Smooth muscle cell (in vitro differentiated cells): ENCODE results near the gene UBL4B. TPM values are rescaled to one million over a fixed set of nuclear protein-coding genes. Genes with fewer than 3 reads are reported as not detected.

Source experiments
- DNase-seq: peaks from one replicate; lab custom pipeline; 2025; ENCODE audit not compliant: unreplicated experiment; lab: John Stamatoyannopoulos, UW
- H2AFZ ChIP-seq: fragments of 200-600 bp; sonication (generic); 2 replicates; pipeline ENCODE4 v1.6.0; 2016; ENCODE audit warnings: antibody characterized with exemption, low read depth, mild to moderate bottlenecking
- H3F3A ChIP-seq: fragments of 200-600 bp; sonication (generic); 2 replicates; pipeline ENCODE4 v1.6.0; 2017; ENCODE audit warnings: antibody characterized with exemption, low read depth
- H3K27ac ChIP-seq: fragments of 200-600 bp; sonication (generic); 2 replicates; pipeline ENCODE4 v1.5.1; 2016; ENCODE audit warnings: low read depth, mild to moderate bottlenecking
- H3K27me3 ChIP-seq: fragments of 200-600 bp; sonication (generic); 2 replicates; pipeline ENCODE4 v1.6.1; 2016; ENCODE audit warnings: low read depth, mild to moderate bottlenecking
- H3K36me3 ChIP-seq: fragments of 200-600 bp; sonication (generic); 2 replicates; pipeline ENCODE4 v1.5.1; 2016; ENCODE audit warnings: low read depth
- H3K4me1 ChIP-seq: fragments of 200-600 bp; sonication (generic); 2 replicates; pipeline ENCODE4 v1.5.1; 2016; ENCODE audit warnings: low read depth
- H3K4me2 ChIP-seq: fragments of 200-600 bp; sonication (generic); 2 replicates; pipeline ENCODE4 v1.6.0; 2016; ENCODE audit warnings: mild to moderate bottlenecking
- H3K4me3 ChIP-seq: fragments of 200-600 bp; sonication (generic); 2 replicates; pipeline ENCODE4 v1.5.1; 2016; ENCODE audit warnings: mild to moderate bottlenecking
- H3K79me2 ChIP-seq: fragments of 200-600 bp; sonication (generic); 2 replicates; pipeline ENCODE4 v1.6.0; 2016; ENCODE audit warnings: low read depth, mild to moderate bottlenecking
- H3K9ac ChIP-seq: fragments of 200-600 bp; sonication (generic); 2 replicates; pipeline ENCODE4 v1.6.0; 2016; ENCODE audit warnings: low read depth
- H3K9me3 ChIP-seq: fragments of 200-600 bp; sonication (generic); replicated peaks from 2 replicates; pipeline ENCODE4 v1.5.1; 2016; ENCODE audit warnings: low read depth
- H4K20me1 ChIP-seq: fragments of 200-600 bp; sonication (generic); 2 replicates; pipeline ENCODE4 v1.6.0; 2016; ENCODE audit warnings: low read depth
- WGBS: methylation state at CpG from one replicate; pipeline ENCODE4 v1.1.7; 2016; ENCODE audit warnings: low lambda C conversion rate; 5-methylcytosine and 5-hydroxymethylcytosine counted together
- polyA plus RNA-seq: library from polyadenylated mRNA; unstranded; fragments of >200 nt; fragmentation: Nextera tagmentation; extraction: Ambion mirVana; gene quantifications from 2 replicates; pipeline ENCODE4 v1.2.1, GENCODE V29; 2016
- total RNA-seq: library from RNA; depleted of rRNA; stranded (reverse); fragments of >200 nt; gene quantifications from 2 replicates; pipeline ENCODE4 v1.2.3, GENCODE V29; 2014
- TF ChIP-seq, protein P1 (sequence below): fragments of 200-600 bp; sonication (generic); IDR thresholded peaks from 2 replicates; pipeline ENCODE4 v1.5.1; 2017; ENCODE audit warnings: borderline replicate concordance, mild to moderate bottlenecking, antibody characterized with exemption; ENCODE audit not compliant: insufficient read depth, poor library complexity, severe bottlenecking

The UBL4B gene
- total and polyA plus RNA-seq, 2 experiments from 2014 or later = not detected

DNA sequence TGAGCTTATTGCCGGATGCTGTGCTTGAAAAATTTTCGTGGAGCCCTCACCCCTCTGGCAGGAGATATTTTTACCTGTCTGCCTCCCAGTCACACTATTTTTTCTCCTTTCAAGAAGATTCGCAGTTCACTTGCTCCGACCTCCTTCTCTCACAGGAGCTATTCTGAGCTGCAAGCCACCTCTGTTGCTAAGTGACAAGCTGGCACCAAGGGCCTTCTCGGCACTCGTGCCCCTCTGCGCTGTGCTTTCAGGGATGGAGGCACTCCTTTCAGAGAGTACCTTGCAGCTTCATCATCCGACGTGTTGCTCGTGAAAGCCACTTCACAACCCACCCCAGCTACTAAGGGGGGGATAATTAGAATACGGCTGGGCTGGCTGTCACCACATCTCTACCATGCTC is 49.6 kb downstream of the UBL4B start:
- no peak for DNase-seq
- Histone ChIP-seq H3K79me2 (no peaks in the 10 kb centered on the region), H4K20me1 (no peaks in the 10 kb centered on the region), H3K4me1 (no peaks in the 10 kb centered on the region), H3K9me3 (no peaks in the 10 kb centered on the region), H3K27me3 (peaks cover 6% of the 10 kb centered on the region), H3K4me2 (no peak overlapping the region), H3K36me3 (no peaks in the 10 kb centered on the region), H3K4me3 (no peak overlapping the region), H3K9ac (no peak overlapping the region), H3F3A (no peaks in the 10 kb centered on the region), H2AFZ (no peak overlapping the region), H3K27ac (no peak overlapping the region)
- 93% methylated on average over 11 of the region's 11 CpGs for WGBS
- TF ChIP-seq, protein P1, sequence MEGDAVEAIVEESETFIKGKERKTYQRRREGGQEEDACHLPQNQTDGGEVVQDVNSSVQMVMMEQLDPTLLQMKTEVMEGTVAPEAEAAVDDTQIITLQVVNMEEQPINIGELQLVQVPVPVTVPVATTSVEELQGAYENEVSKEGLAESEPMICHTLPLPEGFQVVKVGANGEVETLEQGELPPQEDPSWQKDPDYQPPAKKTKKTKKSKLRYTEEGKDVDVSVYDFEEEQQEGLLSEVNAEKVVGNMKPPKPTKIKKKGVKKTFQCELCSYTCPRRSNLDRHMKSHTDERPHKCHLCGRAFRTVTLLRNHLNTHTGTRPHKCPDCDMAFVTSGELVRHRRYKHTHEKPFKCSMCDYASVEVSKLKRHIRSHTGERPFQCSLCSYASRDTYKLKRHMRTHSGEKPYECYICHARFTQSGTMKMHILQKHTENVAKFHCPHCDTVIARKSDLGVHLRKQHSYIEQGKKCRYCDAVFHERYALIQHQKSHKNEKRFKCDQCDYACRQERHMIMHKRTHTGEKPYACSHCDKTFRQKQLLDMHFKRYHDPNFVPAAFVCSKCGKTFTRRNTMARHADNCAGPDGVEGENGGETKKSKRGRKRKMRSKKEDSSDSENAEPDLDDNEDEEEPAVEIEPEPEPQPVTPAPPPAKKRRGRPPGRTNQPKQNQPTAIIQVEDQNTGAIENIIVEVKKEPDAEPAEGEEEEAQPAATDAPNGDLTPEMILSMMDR = no peak

Other genes with a start within 250 kb of the UBL4B start
- 30.9 and 43.4 TPM in 2 replicates for gene CSF1, start 201.6 kb upstream of the UBL4B start, total RNA-seq
- gene CSF1, start 201.6 kb upstream of the UBL4B start, polyA plus RNA-seq = 17.1 and 22.4 TPM in 2 replicates
- 77.3 and 79.5 TPM in 2 replicates for gene AHCYL1, start 127.7 kb upstream of the UBL4B start, total RNA-seq
- gene AHCYL1, start 127.7 kb upstream of the UBL4B start, polyA plus RNA-seq = 115 and 144 TPM in 2 replicates
- gene STRIP1, start 77.8 kb upstream of the UBL4B start, total RNA-seq = 26.2 and 31.2 TPM in 2 replicates
- 22.5 and 26.0 TPM in 2 replicates for gene STRIP1, start 77.8 kb upstream of the UBL4B start, polyA plus RNA-seq
- not detected in 2 replicates for gene ALX3, start 41.8 kb upstream of the UBL4B start, total RNA-seq
- gene ALX3, start 41.8 kb upstream of the UBL4B start, polyA plus RNA-seq = not detected in 2 replicates
- gene SLC6A17, start 38.1 kb downstream of the UBL4B start, total RNA-seq = 4.0 and 5.6 TPM in 2 replicates
- gene SLC6A17, start 38.1 kb downstream of the UBL4B start, polyA plus RNA-seq = 3.2 and 4.2 TPM in 2 replicates
- gene KCNC4, start 97.9 kb downstream of the UBL4B start, total RNA-seq = 2.0 and 4.6 TPM in 2 replicates
- 5.3 and 6.0 TPM in 2 replicates for gene KCNC4, start 97.9 kb downstream of the UBL4B start, polyA plus RNA-seq
- gene RBM15, start 226.9 kb downstream of the UBL4B start, total RNA-seq = 27.6 and 32.9 TPM in 2 replicates
- 5.3 and 8.1 TPM in 2 replicates for gene RBM15, start 226.9 kb downstream of the UBL4B start, polyA plus RNA-seq